Measurements from ENCODE around the gene PFKFB1. TPM values are rescaled to one million over a fixed set of nuclear protein-coding genes. Genes with fewer than 3 reads are reported as not detected.

The PFKFB1 gene
- total and polyA plus RNA-seq, 9 of the 15 experiments (the other 6 are each of a cell fraction or from before 2014, with no cell fraction given), result 0.07 to 0.24 (median 0.15) TPM; not detected in 2

GRCh38 chrX:54909941-54910340 is 84.0 kb downstream of the PFKFB1 start:
- no peaks in the 10 kb centered on the region for H3K79me2 ChIP-seq (ENCODE audit: control insufficient read depth, insufficient read depth, low read length)
- H2AFZ ChIP-seq (ENCODE audit: low read depth, low read length), result no peak overlapping the region
- BruUV-seq (replicated peaks), result no TSS peak
- no peaks in the 10 kb centered on the region for H3K27me3 ChIP-seq (ENCODE audit: control insufficient read depth in 2 of 2, insufficient read depth in 2 of 2, low read length in 2 of 2)
- intact Hi-C loops (cut with micrococcal nuclease) (no loop called here), in situ Hi-C loops (cut with MboI) (no loop called here)
- no peak for ATAC-seq
- H3K9me1 ChIP-seq (ENCODE audit: control insufficient read depth, insufficient read depth, low read length), result no peaks in the 10 kb centered on the region
- H4K20me1 ChIP-seq (replicated peaks; ENCODE audit: control insufficient read depth, insufficient read depth, low read length), result no peaks in the 10 kb centered on the region
- H3K9me3 ChIP-seq (replicated peaks; ENCODE audit: control insufficient read depth, insufficient read depth, low read depth, low read length), result no peaks in the 10 kb centered on the region
- POLR2A ChIA-PET, result no interaction called here
- no peak overlapping the region for H3K4me2 ChIP-seq (ENCODE audit: insufficient read depth, low read length)
- H3K36me3 ChIP-seq (ENCODE audit: control insufficient read depth, insufficient read depth, low read length), result no peaks in the 10 kb centered on the region
- no peak for DNase-seq (ENCODE audit: extremely low read depth in 1 of 4, low spot score in 3 of 4)
- H3K9ac ChIP-seq (ENCODE audit: insufficient read depth in 1 of 2, low read depth in 2 of 2, low read length in 2 of 2), result no peak overlapping the region
- no peak overlapping the region for H3K27ac ChIP-seq (ENCODE audit: extremely low read depth, low read depth, low read length)
- FAIRE-seq, result no peak
- CTCF ChIA-PET (ENCODE audit: low intra/inter-chr PET ratio), result no interaction called here
- TF ChIP-seq U2AF1 (optimal IDR thresholded peaks at IDR 0.05; ENCODE audit: low read depth, low read length) (no peak), ZZZ3 (IDR thresholded peaks at IDR 0.05) (no peak), NR2C2 (CRISPR knock-in tag; IDR thresholded peaks at IDR 0.05) (no peak), NR2C2 (tag; IDR thresholded peaks at IDR 0.05) (no peak), KLF16 (IDR thresholded peaks at IDR 0.05) (no peak), ZKSCAN1 (IDR thresholded peaks at IDR 0.05; ENCODE audit: low read depth, low read length) (no peak), NR0B1 (IDR thresholded peaks at IDR 0.05; ENCODE audit: partially characterized antibody) (no peak), EP300 (IDR thresholded peaks at IDR 0.05; ENCODE audit: low read length) (no peak), SRSF3 (IDR thresholded peaks at IDR 0.05; ENCODE audit: insufficient read depth, low read length) (no peak), CTBP1 (IDR thresholded peaks at IDR 0.05; ENCODE audit: borderline replicate concordance) (no peak), SMAD2 (IDR thresholded peaks at IDR 0.05; ENCODE audit: low read depth, low read length) (no peak), MCM7 (IDR thresholded peaks at IDR 0.05) (no peak), FOXA1 (IDR thresholded peaks at IDR 0.05; ENCODE audit: borderline replicate concordance) (no peak), PHB (CRISPR knock-in tag; IDR thresholded peaks at IDR 0.05) (no peak), ATF1 (CRISPR knock-in tag; IDR thresholded peaks at IDR 0.05) (no peak), ATF1 (tag; IDR thresholded peaks at IDR 0.05) (no peak)
- H3K4me1 ChIP-seq (replicated peaks in 1 of 2; ENCODE audit: control insufficient read depth in 2 of 2, insufficient read depth in 2 of 2, low read length in 2 of 2), result no peaks in the 10 kb centered on the region
- no peak overlapping the region for H3K4me3 ChIP-seq

Data from K562 (cell line).